IMR-90 (cell line): Measurements from ENCODE around the gene GNAT2. TPM values are rescaled to one million over a fixed set of nuclear protein-coding genes. Genes with fewer than 3 reads are reported as not detected.

Experiments
- ATAC-seq: fragments of 200-7000 bp; cut with Tn5 transposase; 2 replicates; pipeline ENCODE4 v1.9.1; 2020; ENCODE audit warnings: low read depth, mild to moderate bottlenecking, moderate library complexity
- BruUV-seq: library from RNA; stranded (reverse); fragments of 400-500 nt; replicated peaks from 2 replicates; lab custom pipeline; 2021; lab: Mats Ljungman, UMichigan
- CTCF ChIA-PET: fragments of 300-600 bp; formaldehyde crosslinking; extraction: SDS; loops from one replicate; lab custom pipeline; 2021; ENCODE audit warnings: antibody characterized with exemption; lab: Yijun Ruan, JAX
- POLR2A ChIA-PET: fragments of 300-600 bp; sonication (Branson Sonifier 250); formaldehyde crosslinking; loops from one replicate; lab custom pipeline; 2022; ENCODE audit warnings: antibody characterized with exemption; ENCODE audit not compliant: unreplicated experiment; lab: Charles Lee
- DNase-seq: peaks from one replicate; pipeline ENCODE4 v3.0.0; 2013
- H2AFZ ChIP-seq: replicated peaks from 2 replicates; pipeline ENCODE3; 2013; ENCODE audit warnings: low read length, mild to moderate bottlenecking; ENCODE audit not compliant: poor library complexity
- H2AK5ac ChIP-seq: 2 replicates; pipeline ENCODE4 v1.6.1; 2013; ENCODE audit warnings: low read depth, low read length, inconsistent platforms
- H2AK9ac ChIP-seq: replicated peaks from 2 replicates; pipeline ENCODE3; 2013; ENCODE audit warnings: mild to moderate bottlenecking, low read depth, low read length, moderate library complexity; ENCODE audit not compliant: poor library complexity
- H2BK120ac ChIP-seq: 2 replicates; pipeline ENCODE4 v1.6.1; 2013; ENCODE audit warnings: low read depth, low read length, inconsistent platforms
- H2BK15ac ChIP-seq: 3 replicates; pipeline ENCODE4 v1.6.1; 2013; ENCODE audit warnings: low read depth, low read length, inconsistent platforms
- H2BK20ac ChIP-seq: 2 replicates; pipeline ENCODE4 v1.6.1; 2013; ENCODE audit warnings: low read depth, mild to moderate bottlenecking, inconsistent platforms, low read length, moderate library complexity
- H2BK5ac ChIP-seq: 2 replicates; pipeline ENCODE4 v1.6.1; 2013; ENCODE audit warnings: mild to moderate bottlenecking, low read depth, low read length, inconsistent platforms; ENCODE audit not compliant: poor library complexity, severe bottlenecking
- H3K14ac ChIP-seq: replicated peaks from 2 replicates; pipeline ENCODE4 v1.6.1; 2013; ENCODE audit warnings: low read depth, low read length, inconsistent platforms
- H3K18ac ChIP-seq: 2 replicates; pipeline ENCODE4 v1.6.1; 2013; ENCODE audit warnings: low read depth, low read length, control low read depth
- H3K23ac ChIP-seq: 2 replicates; pipeline ENCODE4 v1.6.1; 2013; ENCODE audit warnings: low read depth, low read length, inconsistent platforms
- H3K27ac ChIP-seq: 2 replicates; pipeline ENCODE4 v1.5.1; 2013; ENCODE audit warnings: mild to moderate bottlenecking, control low read depth, low read length; ENCODE audit not compliant: insufficient read depth
- H3K27me3 ChIP-seq: 2 replicates; pipeline ENCODE4 v1.6.1; 2013; ENCODE audit warnings: low read length; ENCODE audit not compliant: control insufficient read depth, insufficient read depth
- H3K36me3 ChIP-seq: 2 replicates; pipeline ENCODE4 v1.6.1; 2013; ENCODE audit warnings: low read length, mixed read lengths; ENCODE audit not compliant: control insufficient read depth, insufficient read depth
- H3K4ac ChIP-seq: 2 replicates; pipeline ENCODE4 v1.6.1; 2013; ENCODE audit warnings: low read depth, low read length, inconsistent platforms
- H3K4me1 ChIP-seq: 2 replicates; pipeline ENCODE4 v1.6.1; 2013; ENCODE audit warnings: low read length, mixed read lengths; ENCODE audit not compliant: control insufficient read depth, insufficient read depth
- H3K4me2 ChIP-seq: 2 replicates; pipeline ENCODE4 v1.6.1; 2013; ENCODE audit warnings: low read depth, mild to moderate bottlenecking, control low read depth, low read length, moderate library complexity
- H3K4me3 ChIP-seq: 2 replicates; pipeline ENCODE4 v1.5.1; 2013; ENCODE audit warnings: low read depth, mild to moderate bottlenecking, control low read depth, low read length, moderate library complexity; ENCODE audit not compliant: insufficient read depth
- H3K56ac ChIP-seq: 2 replicates; pipeline ENCODE4 v1.6.1; 2013; ENCODE audit warnings: low read length, inconsistent platforms; ENCODE audit not compliant: insufficient read depth; ENCODE audit errors: extremely low read depth
- H3K79me1 ChIP-seq, 2 experiments: 2 replicates each; pipeline ENCODE4 v1.6.1; 2013; ENCODE audit warnings: low read length in 2 of 2, inconsistent platforms in 1 of 2, low read depth in 1 of 2
- H3K9ac ChIP-seq: 2 replicates; pipeline ENCODE4 v1.6.1; 2013; ENCODE audit warnings: low read depth, low read length, control low read depth
- H3K9me1 ChIP-seq: 2 replicates; pipeline ENCODE4 v1.6.1; 2013; ENCODE audit warnings: low read length, inconsistent platforms; ENCODE audit not compliant: insufficient read depth
- H3K9me3 ChIP-seq: 2 replicates; pipeline ENCODE4 v1.6.1; 2013; ENCODE audit warnings: low read length; ENCODE audit not compliant: control insufficient read depth, insufficient read depth
- H4K20me1 ChIP-seq: 2 replicates; pipeline ENCODE4 v1.6.1; 2013; ENCODE audit warnings: low read length, inconsistent platforms; ENCODE audit not compliant: insufficient read depth
- H4K5ac ChIP-seq: 2 replicates; pipeline ENCODE4 v1.6.1; 2013; ENCODE audit warnings: mild to moderate bottlenecking, low read depth, low read length, control low read depth
- H4K8ac ChIP-seq, 2 experiments: 2 replicates each; pipeline ENCODE4 v1.6.1; 2013; ENCODE audit warnings: low read depth in 2 of 2, low read length in 2 of 2, control low read depth in 1 of 2, inconsistent platforms in 1 of 2
- H4K91ac ChIP-seq: 2 replicates; pipeline ENCODE4 v1.6.1; 2013; ENCODE audit warnings: low read depth, low read length, inconsistent platforms; ENCODE audit not compliant: insufficient read depth
- WGBS, 2 experiments: methylation state at CpG; one replicate each; pipeline versions ENCODE4 v1.1.5 to v1.1.7; 2013; ENCODE audit warnings: missing lambda C conversion rate in 2 of 2; ENCODE audit not compliant: insufficient read length in 1 of 2; ENCODE audit errors: extremely low coverage in 2 of 2; 5-methylcytosine and 5-hydroxymethylcytosine counted together
- dilution Hi-C: fragments of 300-500 bp; cut with HindIII; formaldehyde crosslinking; loops from one replicate; pipeline ENCODE4 v1.14.3; 2018; ENCODE audit warnings: low sequenced_read_pairs; ENCODE audit not compliant: unreplicated experiment
- in situ Hi-C: fragments of 300-500 bp; cut with MboI; formaldehyde crosslinking; loops from 3 replicates; pipeline ENCODE4 v1.14.3; 2019; ENCODE audit warnings: low sequenced_read_pairs, inconsistent platforms, mixed read lengths
- intact Hi-C: fragments of 100-400 bp; cut with micrococcal nuclease; formaldehyde crosslinking; loops from 2 replicates; pipeline ENCODE4 v1.10.0; 2022
- polyA plus RNA-seq, 3 experiments: library from polyadenylated mRNA; depleted of rRNA; stranded (reverse); fragments of >200 nt; gene quantifications; 2 replicates each; pipeline ENCODE4 v1.2.3, GENCODE V29; 2012; ENCODE audit warnings: low replicate concordance in 1 of 3
- total RNA-seq: library from RNA; depleted of rRNA; stranded (reverse); fragments of >200 nt; gene quantifications from 2 replicates; pipeline ENCODE4 v1.2.3, GENCODE V29; 2012
- TF ChIP-seq, protein P1 (sequence below): fragments of 150-350 bp; IDR thresholded peaks from 2 replicates; pipeline ENCODE4 v1.6.1; 2016; ENCODE audit warnings: low read depth, mild to moderate bottlenecking, low read length, moderate library complexity, borderline replicate concordance

The GNAT2 gene
- total and polyA plus RNA-seq, 2 of the 4 experiments (the other 2 are of a cell fraction) = 0.17 to 0.36 TPM

DNA sequence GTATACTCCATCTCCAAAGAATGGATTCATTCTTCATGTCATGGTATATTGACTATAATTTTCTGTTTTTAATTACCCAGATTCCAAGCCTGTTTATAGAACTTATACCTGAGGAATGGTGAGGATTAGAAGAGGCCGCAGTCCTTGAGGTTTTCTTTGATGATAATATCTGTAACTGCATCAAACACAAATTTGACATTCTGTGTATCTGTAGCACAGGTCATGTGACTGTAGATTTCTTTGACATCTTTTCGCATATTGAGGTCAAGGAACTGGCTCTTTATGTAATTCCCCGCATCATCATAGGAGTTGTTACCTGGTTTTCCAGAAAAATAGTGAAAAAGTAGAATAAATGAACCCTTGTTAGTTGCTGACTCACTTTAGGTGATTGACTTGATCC, 16.2 kb downstream of the GNAT2 start:
- H3K18ac ChIP-seq = no peak overlapping the region
- no peak overlapping the region for H3K23ac ChIP-seq
- H2BK120ac ChIP-seq = no peak overlapping the region
- H3K56ac ChIP-seq = no peak overlapping the region
- no peak overlapping the region for H3K14ac ChIP-seq
- H3K9ac ChIP-seq = no peak overlapping the region
- no peak overlapping the region for H4K8ac ChIP-seq
- no peak overlapping the region for H2AK9ac ChIP-seq
- ChIA-PET CTCF (no interaction called here), POLR2A (no interaction called here)
- H3K4me1 ChIP-seq = peaks cover 2% of the 10 kb centered on the region
- intact Hi-C loops (no loop called here), in situ Hi-C loops (no loop called here), dilution Hi-C loops (no loop called here)
- H3K9me1 ChIP-seq = 0 out of 2 replicates have a peak, but pooled peaks cover 7% of the 10 kb centered on the region
- no peak overlapping the region for H2AFZ ChIP-seq
- DNase-seq (no peak), ATAC-seq (no peak)
- H3K27me3 ChIP-seq = no peaks in the 10 kb centered on the region
- H2AK5ac ChIP-seq = no peak overlapping the region
- no peak overlapping the region for H3K27ac ChIP-seq
- H4K20me1 ChIP-seq = no peaks in the 10 kb centered on the region
- H3K4me3 ChIP-seq = no peak overlapping the region
- H3K79me1 ChIP-seq = peaks cover 13 to 30% of the 10 kb centered on the region in 2 experiments
- H3K4me2 ChIP-seq = no peak overlapping the region
- no peak overlapping the region for H4K5ac ChIP-seq
- H2BK20ac ChIP-seq = no peak overlapping the region
- no CpG with 5 or more reads among the region's 3 CpGs for WGBS, 2 experiments
- H3K9me3 ChIP-seq = no peaks in the 10 kb centered on the region
- no peak overlapping the region for H2BK5ac ChIP-seq
- no peak overlapping the region for H2BK15ac ChIP-seq
- H4K91ac ChIP-seq = no peak overlapping the region
- no TSS peak for BruUV-seq
- TF ChIP-seq, protein P1, sequence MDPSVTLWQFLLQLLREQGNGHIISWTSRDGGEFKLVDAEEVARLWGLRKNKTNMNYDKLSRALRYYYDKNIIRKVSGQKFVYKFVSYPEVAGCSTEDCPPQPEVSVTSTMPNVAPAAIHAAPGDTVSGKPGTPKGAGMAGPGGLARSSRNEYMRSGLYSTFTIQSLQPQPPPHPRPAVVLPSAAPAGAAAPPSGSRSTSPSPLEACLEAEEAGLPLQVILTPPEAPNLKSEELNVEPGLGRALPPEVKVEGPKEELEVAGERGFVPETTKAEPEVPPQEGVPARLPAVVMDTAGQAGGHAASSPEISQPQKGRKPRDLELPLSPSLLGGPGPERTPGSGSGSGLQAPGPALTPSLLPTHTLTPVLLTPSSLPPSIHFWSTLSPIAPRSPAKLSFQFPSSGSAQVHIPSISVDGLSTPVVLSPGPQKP = no peak
- H3K36me3 ChIP-seq = peaks cover 8% of the 10 kb centered on the region
- H3K4ac ChIP-seq = no peak overlapping the region
